Kidney capillary endothelial cell (primary cell): Measurements from ENCODE around the gene KCNT1.

Experiments
- DNase-seq: peaks from one replicate; pipeline ENCODE4 v3.0.0-alpha.2; 2018; ENCODE audit warnings: low spot score

The KCNT1 gene

GRCh38 chr9:135700525-135700924 lies 1.5 kb upstream of the KCNT1 start:
- DNase-seq = no peak

GRCh38 chr9:135701067-135701958 lies 672 bp upstream of the KCNT1 start:
- DNase-seq = no peak

GRCh38 chr9:135703726-135704125 lies 1.7 kb downstream of the KCNT1 start:
- DNase-seq = no peak

- no peak for DNase-seq
Observed at GRCh38 chr9:135704483-135704882, 2.5 kb downstream of the KCNT1 start.

- no peak for DNase-seq
Observed at GRCh38 chr9:135705376-135705775, 3.4 kb downstream of the KCNT1 start.

- no peak for DNase-seq
Observed at GRCh38 chr9:135706288-135706687, 4.3 kb downstream of the KCNT1 start.

GRCh38 chr9:135707252-135708138 lies 5.5 kb downstream of the KCNT1 start:
- no peak for DNase-seq

- DNase-seq = no peak
Observed at GRCh38 chr9:135708164-135708563, 6.2 kb downstream of the KCNT1 start.

GRCh38 chr9:135711391-135711790 lies 9.4 kb downstream of the KCNT1 start:
- no peak for DNase-seq

GRCh38 chr9:135711881-135712280 lies 9.9 kb downstream of the KCNT1 start:
- DNase-seq = no peak

- DNase-seq = no peak
Observed at GRCh38 chr9:135712613-135713295, 10.8 kb downstream of the KCNT1 start.

GRCh38 chr9:135714242-135715055 lies 12.5 kb downstream of the KCNT1 start:
- no peak for DNase-seq

GRCh38 chr9:135715056-135715595 lies 13.1 kb downstream of the KCNT1 start:
- no peak for DNase-seq

GRCh38 chr9:135716045-135716444 lies 14.1 kb downstream of the KCNT1 start:
- DNase-seq = no peak

GRCh38 chr9:135717410-135717809 lies 15.4 kb downstream of the KCNT1 start:
- no peak for DNase-seq

GRCh38 chr9:135718616-135719015 lies 16.6 kb downstream of the KCNT1 start:
- peak; percentile 61 for DNase-seq

- DNase-seq = no peak
Observed at GRCh38 chr9:135719472-135719871, 17.5 kb downstream of the KCNT1 start.

- no peak for DNase-seq
Observed at GRCh38 chr9:135722365-135722764, 20.4 kb downstream of the KCNT1 start.

GRCh38 chr9:135724186-135724787 lies 22.3 kb downstream of the KCNT1 start:
- peak; percentile 86 for DNase-seq

- DNase-seq = no peak
Observed at GRCh38 chr9:135726138-135726853, 24.3 kb downstream of the KCNT1 start.
